Fibroblast of gingiva (primary cell): ENCODE data around the gene TRPT1.

Experiments
- DNase-seq: peaks from one replicate; pipeline ENCODE4 v3.0.0-alpha.2; 2011; ENCODE audit warnings: low read depth

TRPT1 gene

GRCh38 chr11:64178203-64178602 is 47.8 kb downstream of the TRPT1 start:
- no peak for DNase-seq

GRCh38 chr11:64176751-64177150 is 49.2 kb downstream of the TRPT1 start:
- no peak for DNase-seq
